Esophagus (tissue), 2 donors: ENCODE data around the gene FBXW2. TPM values are rescaled to one million over a fixed set of nuclear protein-coding genes. Genes with fewer than 3 reads are reported as not detected.
"Not testable (repeated sequence)": the region's sequence is repeated elsewhere in the genome, so short reads cannot be mapped to it uniquely, and the experiment has no call there.

ENCODE experiments used
- H3K27ac ChIP-seq, 2 donors: one replicate each; pipeline ENCODE4 v1.5.1; 2013; ENCODE audit warnings: low read depth in 2 of 2, mild to moderate bottlenecking in 2 of 2, inconsistent platforms in 1 of 2, low read length in 1 of 2, moderate library complexity in 1 of 2
- H3K27me3 ChIP-seq, 2 donors: one replicate each; pipeline ENCODE4 v1.6.1; 2013; ENCODE audit warnings: low read length in 2 of 2, control low read depth in 1 of 2, mild to moderate bottlenecking in 1 of 2; ENCODE audit not compliant: insufficient read depth in 2 of 2, control insufficient read depth in 1 of 2
- H3K36me3 ChIP-seq, 2 donors: one replicate each; pipeline ENCODE4 v1.6.1; 2013; ENCODE audit warnings: low read length in 1 of 2; ENCODE audit not compliant: control insufficient read depth in 2 of 2, insufficient read depth in 2 of 2
- H3K4me1 ChIP-seq, 2 donors: one replicate each; pipeline ENCODE4 v1.6.1; 2013; ENCODE audit warnings: low read length in 1 of 2; ENCODE audit not compliant: control insufficient read depth in 2 of 2, insufficient read depth in 2 of 2
- H3K4me3 ChIP-seq, 2 donors: one replicate each; pipeline ENCODE4 v1.5.1; 2013; ENCODE audit warnings: low read length in 2 of 2, mild to moderate bottlenecking in 2 of 2, low read depth in 1 of 2, moderate library complexity in 1 of 2
- H3K9me3 ChIP-seq, 2 donors: one replicate each; pipeline ENCODE4 v1.6.1; 2013; ENCODE audit warnings: mild to moderate bottlenecking in 2 of 2, low read depth in 1 of 2, low read length in 1 of 2, moderate library complexity in 1 of 2; ENCODE audit not compliant: control insufficient read depth in 2 of 2, insufficient read depth in 1 of 2
- WGBS, 2 donors: extraction: QIAGEN DNeasy Blood & Tissue Kit; methylation state at CpG; one replicate each; pipeline ENCODE4 v1.1.7; 2013; 5-methylcytosine and 5-hydroxymethylcytosine counted together
- polyA plus RNA-seq, 2 donors: library from polyadenylated mRNA; stranded (reverse); fragments of 200-250 nt; gene quantifications; one replicate each; pipeline ENCODE4 v1.2.3, GENCODE V29; 2013
- donor health status: healthy with polysubstance abuse.
- donor health status: Bipolar disorder and iron deficiency.

The FBXW2 gene
- polyA plus RNA-seq, 2 donors: 7.1 to 15.7 TPM

DNA sequence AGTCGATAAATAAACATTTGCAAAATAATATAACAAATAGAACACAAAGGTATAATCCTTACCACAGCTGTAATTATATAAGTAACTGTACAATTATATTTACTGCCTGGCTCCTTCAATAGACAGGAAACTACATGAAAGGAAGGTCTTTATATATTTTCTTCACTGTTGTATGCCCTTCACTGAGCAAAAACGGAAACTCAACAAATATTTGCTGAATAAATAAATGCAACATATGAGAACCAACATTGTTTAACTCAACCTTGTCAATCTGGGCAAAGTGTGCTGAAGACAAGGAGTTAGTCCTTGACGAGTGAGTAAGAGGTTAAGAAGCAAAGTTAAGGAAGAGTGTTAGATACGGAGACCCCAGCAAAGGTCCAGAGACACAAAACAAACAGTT lies 26.9 kb upstream of the FBXW2 start:
- H3K27me3 ChIP-seq: no peaks in the 10 kb centered on the region
- H3K36me3 ChIP-seq: peaks cover 0 to 7% of the 10 kb centered on the region in 2 donors
- no peak overlapping the region for H3K27ac ChIP-seq
- no peaks in the 10 kb centered on the region for H3K9me3 ChIP-seq
- WGBS, 2 donors: 83 to 90% methylated on average over 4 of the region's 4 CpGs
- H3K4me3 ChIP-seq: no peak overlapping the region
- no peaks in the 10 kb centered on the region for H3K4me1 ChIP-seq

DNA sequence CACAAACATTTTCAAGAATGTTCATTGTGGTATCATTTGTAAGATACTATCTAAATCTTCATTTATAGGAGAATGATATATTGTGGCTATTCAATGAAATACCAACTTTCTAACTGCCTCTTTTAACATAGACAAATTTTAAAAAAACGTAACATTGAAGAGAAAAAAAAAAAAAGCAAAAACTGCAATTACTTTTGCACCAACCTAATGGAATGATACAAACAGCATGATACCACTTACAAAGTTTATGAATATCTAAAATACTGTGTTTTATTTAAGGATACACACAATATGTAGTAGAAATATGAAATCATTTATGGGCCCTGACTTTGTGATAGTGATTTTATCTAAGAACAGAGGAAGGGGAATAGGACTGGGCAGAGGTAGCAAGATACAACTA lies 25.4 kb upstream of the FBXW2 start:
- WGBS, 2 donors: 84 to 92% methylated on average over 1 of the region's 1 CpG
- Histone ChIP-seq H3K4me1 (no peaks in the 10 kb centered on the region), H3K27ac (no peak overlapping the region), H3K4me3 (no peak overlapping the region), H3K9me3 (no peaks in the 10 kb centered on the region), H3K36me3 (peaks cover 0 to 7% of the 10 kb centered on the region in 2 donors), H3K27me3 (no peaks in the 10 kb centered on the region)

GRCh38 chr9:120815075-120815474 lies 21.9 kb upstream of the FBXW2 start:
- no peaks in the 10 kb centered on the region for H3K36me3 ChIP-seq
- no peaks in the 10 kb centered on the region for H3K27me3 ChIP-seq
- no peaks in the 10 kb centered on the region for H3K9me3 ChIP-seq
- no peak overlapping the region for H3K27ac ChIP-seq
- H3K4me1 ChIP-seq: no peaks in the 10 kb centered on the region
- H3K4me3 ChIP-seq: no peak overlapping the region
- 92 to 93% methylated on average over 4 of the region's 4 CpGs for WGBS, 2 donors

- H3K4me3 ChIP-seq: no peak overlapping the region
- peaks cover 0 to 3% of the 10 kb centered on the region in 2 donors for H3K9me3 ChIP-seq
- H3K27me3 ChIP-seq: no peaks in the 10 kb centered on the region
- no peaks in the 10 kb centered on the region for H3K36me3 ChIP-seq
- no peaks in the 10 kb centered on the region for H3K4me1 ChIP-seq
- no peak overlapping the region for H3K27ac ChIP-seq
Measured at GRCh38 chr9:120808931-120809330, 15.7 kb upstream of the FBXW2 start.

DNA sequence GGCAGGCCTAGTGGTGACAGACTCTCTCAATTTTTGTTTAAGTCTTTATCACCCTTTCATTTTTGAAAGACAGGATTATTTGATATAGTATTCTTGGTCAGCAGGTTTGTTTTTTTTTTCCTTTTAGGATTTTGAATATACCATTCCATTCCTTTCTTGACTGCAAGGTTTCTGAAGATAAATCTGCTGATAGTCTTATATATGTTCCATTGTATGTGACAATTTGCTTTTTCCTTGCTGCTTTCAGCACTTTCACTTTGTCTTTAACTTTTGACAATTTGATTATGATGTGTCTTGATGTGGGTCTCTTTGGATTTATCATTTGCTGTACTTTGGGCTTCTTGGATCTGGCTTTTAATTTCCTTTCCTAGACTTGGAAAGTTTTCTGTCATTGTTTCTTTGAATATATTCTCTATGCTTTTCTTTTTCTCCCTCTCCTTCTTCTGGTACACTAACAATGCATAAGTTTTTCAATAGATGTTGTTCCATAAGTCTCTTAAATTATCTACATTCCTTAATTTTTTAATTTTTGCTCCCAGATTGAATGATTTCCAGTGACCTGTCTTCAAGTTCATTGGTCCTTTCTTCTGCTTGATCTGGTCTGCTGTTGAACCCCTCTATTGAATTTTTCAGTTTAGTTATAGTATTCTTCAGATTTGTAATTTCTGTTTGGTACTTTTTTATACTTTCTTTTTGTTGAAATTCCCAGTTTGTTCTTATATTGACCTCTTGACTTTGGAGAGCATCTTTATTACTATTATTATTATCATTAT lies 14.6 kb upstream of the FBXW2 start:
- Histone ChIP-seq H3K27ac (no peak overlapping the region), H3K9me3 (peaks cover 0 to 3% of the 10 kb centered on the region in 2 donors), H3K4me1 (no peaks in the 10 kb centered on the region), H3K4me3 (no peak overlapping the region), H3K36me3 (no peaks in the 10 kb centered on the region), H3K27me3 (no peaks in the 10 kb centered on the region)

DNA sequence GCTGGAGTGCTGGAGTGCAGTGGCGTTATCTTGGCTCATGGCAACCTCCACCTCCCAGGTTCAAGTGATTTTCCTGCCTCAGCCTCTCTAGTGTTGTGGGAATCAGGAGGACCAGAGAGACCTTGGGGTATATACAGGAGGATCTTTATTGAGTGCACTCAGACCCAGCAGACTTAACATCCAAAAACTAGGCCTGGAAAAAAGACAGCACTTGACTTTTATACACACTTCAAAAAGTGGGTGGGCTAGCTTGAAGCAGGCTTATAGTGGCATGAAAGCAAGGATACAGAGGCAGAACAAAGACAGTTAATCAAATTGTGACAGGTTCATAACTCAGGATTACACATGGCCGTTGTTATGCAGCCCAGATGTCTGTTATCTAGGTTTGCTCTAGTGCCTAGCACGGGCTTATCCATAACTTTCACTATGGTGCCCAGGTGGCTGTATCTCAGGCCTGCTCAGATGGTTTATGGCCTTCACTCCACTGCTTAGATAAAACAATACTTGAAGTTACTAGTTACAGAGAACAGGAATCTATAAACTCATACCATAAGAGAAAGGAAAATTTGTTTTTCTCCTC lies 11.7 kb upstream of the FBXW2 start:
- not testable (repeated sequence) for H3K9me3 ChIP-seq, H3K4me3 ChIP-seq, H3K4me1 ChIP-seq, H3K27me3 ChIP-seq, H3K27ac ChIP-seq, H3K36me3 ChIP-seq
- 82 to 91% methylated on average over 3 of the region's 3 CpGs for whole genome bisulfite sequencing, 2 donors

GRCh38 chr9:120801441-120801840 lies 8.2 kb upstream of the FBXW2 start:
- 85 to 90% methylated on average over 7 of the region's 7 CpGs for WGBS, 2 donors
- H3K27ac ChIP-seq: no peak overlapping the region
- no peaks in the 10 kb centered on the region for H3K36me3 ChIP-seq

GRCh38 chr9:120791161-120791560 lies 2.1 kb downstream of the FBXW2 start:
- Histone ChIP-seq H3K4me3 (no peak overlapping the region), H3K4me1 (peaks cover 0 to 7% of the 10 kb centered on the region in 2 donors)
- WGBS, 2 donors: 79 to 84% methylated on average over 3 of the region's 3 CpGs

More at GRCh38 chr9:120801441-120801840, 8.2 kb upstream of the FBXW2 start:
- no peak overlapping the region for H3K4me3 ChIP-seq
- H3K27me3 ChIP-seq: no peaks in the 10 kb centered on the region
- H3K9me3 ChIP-seq: peaks cover 0 to 3% of the 10 kb centered on the region in 2 donors
- no peaks in the 10 kb centered on the region for H3K4me1 ChIP-seq

GRCh38 chr9:120787933-120788332 lies 5.3 kb downstream of the FBXW2 start:
- WGBS, 2 donors: 73 to 76% methylated on average over 4 of the region's 4 CpGs
- no peak overlapping the region for H3K4me3 ChIP-seq
- no peaks in the 10 kb centered on the region for H3K9me3 ChIP-seq
- H3K4me1 ChIP-seq: peaks cover 0 to 2% of the 10 kb centered on the region in 2 donors
- no peaks in the 10 kb centered on the region for H3K27me3 ChIP-seq
- peaks cover 0 to 6% of the 10 kb centered on the region in 2 donors for H3K36me3 ChIP-seq
- no peak overlapping the region for H3K27ac ChIP-seq

More at GRCh38 chr9:120791161-120791560, 2.1 kb downstream of the FBXW2 start:
- H3K9me3 ChIP-seq: no peaks in the 10 kb centered on the region
- no peaks in the 10 kb centered on the region for H3K27me3 ChIP-seq
- peaks cover 0 to 5% of the 10 kb centered on the region in 2 donors for H3K36me3 ChIP-seq
- H3K27ac ChIP-seq: no peak overlapping the region

DNA sequence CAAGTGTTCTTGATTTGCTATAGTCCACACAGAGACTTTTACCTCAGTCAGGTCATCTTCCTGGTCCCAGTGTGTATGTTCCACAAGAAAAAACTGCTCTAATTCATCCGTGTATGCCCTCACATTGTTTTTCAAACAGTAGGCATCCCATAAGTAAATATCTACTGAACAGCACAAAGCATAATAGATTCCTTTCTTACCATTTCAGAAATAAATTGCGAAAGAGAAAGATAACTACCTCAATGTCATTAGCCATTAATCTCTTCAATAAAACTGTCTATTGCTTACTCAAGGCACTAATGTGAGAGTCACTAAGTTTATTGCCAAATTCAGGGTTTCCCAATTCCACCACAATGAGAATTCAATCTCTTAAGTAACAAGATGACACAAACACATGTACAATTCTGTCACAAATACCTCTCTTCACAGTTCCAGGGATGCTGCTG lies 9.6 kb downstream of the FBXW2 start:
- Histone ChIP-seq H3K36me3 (peaks cover 0 to 6% of the 10 kb centered on the region in 2 donors), H3K27me3 (no peaks in the 10 kb centered on the region), H3K9me3 (no peaks in the 10 kb centered on the region), H3K4me1 (no peaks in the 10 kb centered on the region), H3K4me3 (no peak overlapping the region), H3K27ac (no peak overlapping the region)
- 38 to 64% methylated on average over 2 of the region's 2 CpGs for WGBS, 2 donors
